ENCODE measurements around the gene ZNF697. TPM values are rescaled to one million over a fixed set of nuclear protein-coding genes. Genes with fewer than 3 reads are reported as not detected.

The ZNF697 gene
- total and polyA plus RNA-seq, 10 of the 15 experiments (the other 5 are each of a cell fraction or from before 2014, with no cell fraction given): 0.48 to 5.9 (median 3.0) TPM

GRCh38 chr1:119681560-119681959, 33.5 kb upstream of the ZNF697 start:
- Histone ChIP-seq H3K9me3 (replicated peaks; ENCODE audit: control insufficient read depth, insufficient read depth, low read length) (no peaks in the 10 kb centered on the region), H3K9ac (ENCODE audit: control insufficient read depth, insufficient read depth, low read length) (no peak overlapping the region), H3K27ac (ENCODE audit: control insufficient read depth, insufficient read depth) (no peak overlapping the region), H2AFZ (ENCODE audit: control insufficient read depth, low read depth, low read length) (no peak overlapping the region), H4K20me1 (ENCODE audit: control insufficient read depth, insufficient read depth) (no peaks in the 10 kb centered on the region), H3K4me2 (ENCODE audit: control insufficient read depth, insufficient read depth) (no peak overlapping the region), H3K4me3 (no peak overlapping the region), H3K4me1 (ENCODE audit: control insufficient read depth, insufficient read depth, low read length) (no peaks in the 10 kb centered on the region), H3K79me2 (ENCODE audit: control insufficient read depth, insufficient read depth, low read length) (no peaks in the 10 kb centered on the region), H3K36me3 (ENCODE audit: control insufficient read depth in 2 of 2, insufficient read depth in 2 of 2, low read length in 1 of 2) (no peaks in the 10 kb centered on the region), H3K27me3 (replicated peaks in 1 of 2; ENCODE audit: control insufficient read depth in 2 of 2, insufficient read depth in 2 of 2, low read length in 1 of 2) (peaks cover 0 to 2% of the 10 kb centered on the region in 2 experiments; a peak in 1 of 4 replicates)
- ChIA-PET CTCF (interaction anchor here (0.5 kb wide), 1 partner anchor 70 kb away, joined by 3 read pairs; no protein-coding TSS in a partner anchor), POLR2A (no interaction called here), SMC1A (ENCODE audit: uncharacterized antibody, unreplicated experiment) (no interaction called here), RAD21 (ENCODE audit: unreplicated experiment) (no interaction called here)
- ATAC-seq (no peak), FAIRE-seq (no peak), DNase-seq (ENCODE audit: low read depth, low spot score) (no peak)
- intact Hi-C loops (cut with micrococcal nuclease; ENCODE audit: unreplicated experiment): no loop called here
- TF ChIP-seq MYB (IDR thresholded peaks at IDR 0.05; ENCODE audit: borderline replicate concordance, low read depth, low read length) (no peak), YY1 (IDR thresholded peaks at IDR 0.05; ENCODE audit: low read depth, low read length) (no peak), USF2 (IDR thresholded peaks at IDR 0.05; ENCODE audit: borderline replicate concordance, low read depth, low read length) (no peak), REST (IDR thresholded peaks at IDR 0.05; ENCODE audit: low read depth, low read length) (no peak), ESRRA (IDR thresholded peaks at IDR 0.05; ENCODE audit: low read length) (no peak), TCF7 (IDR thresholded peaks at IDR 0.05; ENCODE audit: borderline replicate concordance) (no peak), EP300 (IDR thresholded peaks at IDR 0.05; ENCODE audit: borderline replicate concordance in 1 of 2, control insufficient read depth in 1 of 2, low read depth in 2 of 2, low read length in 2 of 2) (no peak), JUND (IDR thresholded peaks at IDR 0.05; ENCODE audit: low read depth, low read length) (no peak), ELK1 (IDR thresholded peaks at IDR 0.05; ENCODE audit: low read depth, low read length) (no peak), FOXK2 (IDR thresholded peaks at IDR 0.05) (no peak), POU2F2 (IDR thresholded peaks at IDR 0.05; ENCODE audit: borderline replicate concordance, low read depth, low read length) (no peak), POLR2AphosphoS2 (IDR thresholded peaks at IDR 0.05; ENCODE audit: low read depth, low read length) (no peak), BCL3 (IDR thresholded peaks at IDR 0.05; ENCODE audit: borderline replicate concordance, insufficient read depth, low read depth, low read length, poor library complexity, severe bottlenecking) (no peak), SMARCA5 (IDR thresholded peaks at IDR 0.05) (no peak), EED (IDR thresholded peaks at IDR 0.05; ENCODE audit: low read depth) (no peak), NR2C2 (IDR thresholded peaks at IDR 0.05; ENCODE audit: borderline replicate concordance, control insufficient read depth, insufficient read length, low read depth) (no peak), ZNF24 (IDR thresholded peaks at IDR 0.05) (no peak), YBX1 (IDR thresholded peaks at IDR 0.05) (no peak)
- in situ Hi-C loops (cut with MboI): no loop called here
- BruUV-seq (replicated peaks): no TSS peak
- 0% methylated on average over 2 of the region's 2 CpGs for WGBS (ENCODE audit: insufficient coverage, insufficient replicate concordance, low lambda C conversion rate, missing lambda C conversion rate)

Measured in GM12878 (cell line).